Right lobe of liver (tissue), 6 donors: ENCODE measurements around the gene WDR93. TPM values are rescaled to one million over a fixed set of nuclear protein-coding genes. Genes with fewer than 3 reads are reported as not detected.

Experiments used
- ATAC-seq, 4 donors: fragments of 200-7000 bp; cut with Tn5 transposase; one replicate each; pipeline ENCODE4 v1.9.1; 2020; ENCODE audit warnings: mild to moderate bottlenecking in 4 of 4, moderate library complexity in 4 of 4
- DNase-seq, 3 donors: peaks; one replicate each; pipeline ENCODE4 v3.0.0-alpha.2; 2020
- H3K27ac ChIP-seq, 3 donors: fragments of 200-600 bp; one replicate each; pipeline ENCODE4 v1.8.0; 2022
- H3K27me3 ChIP-seq, 2 donors: fragments of 200-600 bp; one replicate each; pipeline ENCODE4 v1.8.0; 2022
- H3K36me3 ChIP-seq, 4 donors: fragments of 200-600 bp; sonication (generic) in 1 of 4; one replicate each; pipeline versions ENCODE4 v1.5.1 to v1.8.0; 2017 to 2022; ENCODE audit warnings: control low read depth in 1 of 4
- H3K4me1 ChIP-seq, 4 donors: fragments of 200-600 bp; sonication (generic) in 1 of 4; one replicate each; pipeline versions ENCODE4 v1.5.1 to v1.8.0; 2017 to 2022; ENCODE audit warnings: control low read depth in 1 of 4
- H3K4me3 ChIP-seq, 3 donors: fragments of 200-600 bp; one replicate each; pipeline ENCODE4 v1.8.0; 2022
- H3K9me3 ChIP-seq, 4 donors: fragments of 200-600 bp; sonication (generic) in 1 of 4; one replicate each; pipeline versions ENCODE4 v1.5.1 to v1.8.0; 2017 to 2022; ENCODE audit warnings: control low read depth in 1 of 4
- CTCF ChIP-seq, 4 donors: fragments of 200-600 bp in 3 of 4; fragments of 450-650 bp in 1 of 4; IDR thresholded peaks; one replicate each; pipeline versions ENCODE4 v1.5.1 to v1.8.0; 2016 to 2022; ENCODE audit warnings: antibody characterized with exemption in 4 of 4, mild to moderate bottlenecking in 2 of 4
- POLR2A ChIP-seq: fragments of 450-650 bp; IDR thresholded peaks from one replicate; pipeline ENCODE4 v1.6.1; 2017; ENCODE audit warnings: antibody characterized with exemption, mild to moderate bottlenecking
- WGBS: methylation state at CpG from one replicate; pipeline ENCODE4 v1.1.6; 2018; ENCODE audit warnings: low coverage, low lambda C conversion rate; ENCODE audit not compliant: insufficient coverage; ENCODE audit errors: missing lambda C conversion rate; 5-methylcytosine and 5-hydroxymethylcytosine counted together
- intact Hi-C, 2 donors: fragments of 100-400 bp; cut with DNase I; formaldehyde crosslinking; loops; one replicate each; pipeline versions ENCODE4 v1.11.2 to v1.14.1; 2022
- total RNA-seq, 6 experiments: library from RNA; depleted of rRNA in 2 of 6; stranded (reverse); fragments of >200 nt in 2 of 6; fragmentation: NEBNext Ultra II Directional in 3 of 6; extraction: Animal tissue kit (Norgen Biotek cat#: 25700) in 3 of 6; gene quantifications; one replicate each; pipeline versions ENCODE4 v1.1.0 to v1.2.4, GENCODE V29; 2016 to 2023
- donor health status: DM: no; HTN: yes; CAD: no.
- donor health status: DM: no; HTN: no; CAD: no.
- donor health status: DM: no; HTN: no; CAD: no.
- donor health status: DM: no; HTN: yes; CAD: no.
- donor health status: DM: no; HTN: yes; CAD: no.

Gene WDR93
- total RNA-seq, 6 experiments from 2014 or later, result not detected

- no peak overlapping the region for H3K4me3 ChIP-seq
- H3K36me3 ChIP-seq, result no peaks in the 10 kb centered on the region
- H3K9me3 ChIP-seq, result no peaks in the 10 kb centered on the region
- intact Hi-C loops, result loop anchor here (5.0 to 10.0 kb wide), 2 partner anchors 115 to 117 kb away; no protein-coding TSS in a partner anchor
- no peaks in the 10 kb centered on the region for H3K27me3 ChIP-seq
- ATAC-seq (no peak), DNase-seq (no peak)
- no peak overlapping the region for H3K27ac ChIP-seq
- 93% methylated on average over 2 of the region's 3 CpGs for WGBS
- TF ChIP-seq POLR2A, result no peak
- TF ChIP-seq CTCF (IDR thresholded peaks at IDR 0.05), result no peak
- H3K4me1 ChIP-seq, result peaks cover 0 to 27% (median 9%) of the 10 kb centered on the region in 4 donors
These were observed 69.2 kb downstream of the WDR93 start for GRCh38 chr15:89759835-89760234.

GRCh38 chr15:89760303-89761008 lies 69.8 kb downstream of the WDR93 start:
- WGBS, result 12% methylated on average over 9 of the region's 16 CpGs
- DNase-seq (peak; percentile 81 to 86 (median 83)), ATAC-seq (peak; percentile 86 to 93 (median 90))
- no peaks in the 10 kb centered on the region for H3K36me3 ChIP-seq
- peaks cover 0 to 27% (median 9%) of the 10 kb centered on the region in 4 donors for H3K4me1 ChIP-seq
- H3K27me3 ChIP-seq, result no peaks in the 10 kb centered on the region
- TF ChIP-seq CTCF (IDR thresholded peaks at IDR 0.05), result peak; percentile 97 to 99 (median 98)
- no peak for TF ChIP-seq POLR2A
- intact Hi-C loops, result loop anchor here in 1 of 2 donors (10.0 kb wide), 1 partner anchor 114 kb away; no protein-coding TSS in a partner anchor
- no peak overlapping the region for H3K4me3 ChIP-seq
- no peaks in the 10 kb centered on the region for H3K9me3 ChIP-seq
- peak overlapping the region in 2 of 3 donors; percentile 40 to 67 for H3K27ac ChIP-seq

- 46% methylated on average over 7 of the region's 18 CpGs for whole genome bisulfite sequencing
- DNase-seq (peak in 2 of 3 donors; percentile 56 to 61), ATAC-seq (peak; percentile 60 to 75 (median 66))
These were observed 70.6 kb downstream of the WDR93 start for GRCh38 chr15:89761009-89761831.

More at GRCh38 chr15:89761009-89761831, 70.6 kb downstream of the WDR93 start:
- Histone ChIP-seq H3K4me3 (no peak overlapping the region), H3K4me1 (peaks cover 0 to 27% (median 9%) of the 10 kb centered on the region in 4 donors), H3K27ac (peak overlapping the region; percentile 39 to 67 (median 40)), H3K9me3 (no peaks in the 10 kb centered on the region), H3K36me3 (no peaks in the 10 kb centered on the region), H3K27me3 (no peaks in the 10 kb centered on the region)
- no peak for TF ChIP-seq POLR2A
- peak in 2 of 4 donors; percentile 5 to 10 for TF ChIP-seq CTCF (IDR thresholded peaks at IDR 0.05)
- intact Hi-C loops, result loop anchor here in 1 of 2 donors (10.0 kb wide), 1 partner anchor 114 kb away; no protein-coding TSS in a partner anchor
